Activated CD4-positive, alpha-beta T cell treated with anti-CD3 and anti-CD28 coated beads, Interleukin-2, amount 50 U/mL, for 4 hours (primary cell): ENCODE measurements around the gene GLI3.

Experiments
- DNase-seq, 2 experiments: peaks; one replicate each; pipeline ENCODE4 v3.0.0-alpha.2; 2020

The GLI3 gene

GRCh38 chr7:41992881-41993867 is 243.8 kb downstream of the GLI3 start:
- no peak for DNase-seq

- no peak for DNase-seq
Measured at GRCh38 chr7:41984888-41985287, 252.1 kb downstream of the GLI3 start.

- DNase-seq = no peak
Measured at GRCh38 chr7:41981046-41982040, 255.7 kb downstream of the GLI3 start.

- DNase-seq = no peak
Measured at GRCh38 chr7:41979834-41980307, 257.1 kb downstream of the GLI3 start.

- DNase-seq = no peak
Measured at GRCh38 chr7:41978858-41979257, 258.2 kb downstream of the GLI3 start.

- no peak for DNase-seq
Measured at GRCh38 chr7:41977661-41978060, 259.3 kb downstream of the GLI3 start.

GRCh38 chr7:41977151-41977651 is 259.8 kb downstream of the GLI3 start:
- DNase-seq = no peak

GRCh38 chr7:41976411-41976810 is 260.6 kb downstream of the GLI3 start:
- no peak for DNase-seq

GRCh38 chr7:41975849-41976248 is 261.2 kb downstream of the GLI3 start:
- no peak for DNase-seq

GRCh38 chr7:41974870-41975557 is 262.0 kb downstream of the GLI3 start:
- DNase-seq = no peak

- no peak for DNase-seq
Measured at GRCh38 chr7:41973202-41973730, 263.7 kb downstream of the GLI3 start.

- no peak for DNase-seq
Measured at GRCh38 chr7:41972776-41973175, 264.2 kb downstream of the GLI3 start.

- DNase-seq = no peak
Measured at GRCh38 chr7:41972270-41972669, 264.7 kb downstream of the GLI3 start.

- no peak for DNase-seq
Measured at GRCh38 chr7:41971640-41972187, 265.3 kb downstream of the GLI3 start.

GRCh38 chr7:41970941-41971340 is 266.1 kb downstream of the GLI3 start:
- no peak for DNase-seq

GRCh38 chr7:41969561-41970105 is 267.4 kb downstream of the GLI3 start:
- DNase-seq = no peak

- DNase-seq = no peak
Measured at GRCh38 chr7:41967156-41967555, 269.9 kb downstream of the GLI3 start.

GRCh38 chr7:41965951-41966505 is 271.0 kb downstream of the GLI3 start:
- no peak for DNase-seq

- no peak for DNase-seq
Measured at GRCh38 chr7:41964849-41965745, 271.9 kb downstream of the GLI3 start.

- no peak for DNase-seq
Measured at GRCh38 chr7:41964183-41964753, 272.7 kb downstream of the GLI3 start.
